HepG2 (cell line): Measurements from ENCODE around the gene OTOG. TPM values are rescaled to one million over a fixed set of nuclear protein-coding genes. Genes with fewer than 3 reads are reported as not detected.

Experiments used
- ATAC-seq: fragments of 200-7000 bp; cut with Tn5 transposase; 3 replicates; pipeline ENCODE4 v1.9.1; 2020; ENCODE audit warnings: mild to moderate bottlenecking, moderate library complexity
- BruUV-seq: library from RNA; stranded (reverse); fragments of 400-500 nt; replicated peaks from 2 replicates; lab custom pipeline; 2021; lab: Mats Ljungman, UMichigan
- CTCF ChIA-PET: fragments of 300-600 bp; formaldehyde crosslinking; extraction: SDS; loops from one replicate; lab custom pipeline; 2021; ENCODE audit warnings: low total read pairs, inconsistent platforms, low intra/inter-chr PET ratio; lab: Yijun Ruan, JAX
- POLR2A ChIA-PET: fragments of 350-600 bp; sonication (Branson Sonifier 250); formaldehyde crosslinking; loops from one replicate; lab custom pipeline; 2020; ENCODE audit warnings: antibody characterized with exemption, inconsistent platforms; lab: Yijun Ruan, JAX
- DNase-seq: peaks from one replicate; pipeline ENCODE4 v3.0.0-alpha.2; 2015; ENCODE audit warnings: low spot score
- FAIRE-seq: peaks from 3 replicates; lab custom pipeline; 2011; peaks lifted over from hg19 to GRCh38; lab: Jason Lieb, UNC
- H2AFZ ChIP-seq: one replicate; pipeline ENCODE4 v1.6.1; 2011; ENCODE audit warnings: low read length, inconsistent platforms
- H3K27ac ChIP-seq: fragments of 300-600 bp; 3 replicates; pipeline ENCODE4 v1.8.0; 2011; ENCODE audit warnings: mixed run types, mild to moderate bottlenecking, mixed read lengths, low read length, inconsistent platforms; ENCODE audit not compliant: insufficient read depth; ENCODE audit errors: extremely low read length
- H3K27me3 ChIP-seq, 2 experiments: fragments of 200-600 bp in 1 of 2; 2 replicates in 1 of 2; 3 replicates in 1 of 2; pipeline versions ENCODE4 v1.6.0 to v1.8.0; 2011; ENCODE audit warnings: low read length in 2 of 2, mild to moderate bottlenecking in 2 of 2, moderate library complexity in 2 of 2, inconsistent platforms in 1 of 2; ENCODE audit not compliant: insufficient read depth in 2 of 2, control insufficient read depth in 1 of 2
- H3K36me3 ChIP-seq, 2 experiments: fragments of 200-600 bp in 1 of 2; replicated peaks in 1 of 2; 2 replicates in 1 of 2; 3 replicates in 1 of 2; pipeline versions ENCODE4 v1.5.1 to v1.8.0; 2011; ENCODE audit warnings: low read length in 2 of 2, inconsistent platforms in 1 of 2; ENCODE audit not compliant: insufficient read depth in 2 of 2, control insufficient read depth in 1 of 2
- H3K4me1 ChIP-seq: 2 replicates; pipeline ENCODE4 v1.5.1; 2012; ENCODE audit warnings: low read length, inconsistent platforms; ENCODE audit not compliant: insufficient read depth
- H3K4me2 ChIP-seq: 2 replicates; pipeline ENCODE4 v1.6.0; 2011; ENCODE audit warnings: low read depth, low read length, inconsistent platforms
- H3K4me3 ChIP-seq, 3 experiments: fragments of 200-600 bp in 1 of 3; sonication (generic), shearing (Covaris generic) in 1 of 3; replicated peaks in 1 of 3; 2 replicates each; pipeline ENCODE4 v1.5.1; 2011 to 2016; ENCODE audit warnings: low read length in 3 of 3, inconsistent platforms in 2 of 3, low read depth in 2 of 3, mild to moderate bottlenecking in 2 of 3, control low read depth in 1 of 3, mixed read lengths in 1 of 3; ENCODE audit not compliant: insufficient read depth in 1 of 3
- H3K79me2 ChIP-seq: one replicate; pipeline ENCODE4 v1.6.1; 2011; ENCODE audit warnings: low read length, inconsistent platforms; ENCODE audit not compliant: insufficient read depth
- H3K9ac ChIP-seq: 2 replicates; pipeline ENCODE4 v1.6.0; 2011; ENCODE audit warnings: mild to moderate bottlenecking, low read depth, low read length, inconsistent platforms; ENCODE audit not compliant: insufficient read depth
- H3K9me3 ChIP-seq: 2 replicates; pipeline ENCODE4 v1.5.1; 2012; ENCODE audit warnings: mild to moderate bottlenecking, low read length
- H4K20me1 ChIP-seq: 2 replicates; pipeline ENCODE4 v1.6.0; 2011; ENCODE audit warnings: inconsistent platforms, mild to moderate bottlenecking, low read length, moderate library complexity; ENCODE audit not compliant: insufficient read depth
- CENPX ChIP-seq: sonication (generic); formaldehyde crosslinking; IDR thresholded peaks from 2 replicates; pipeline ENCODE4 v1.9.0; 2021; ENCODE audit warnings: mild to moderate bottlenecking, missing genetic modification reagents, moderate library complexity
- ELF4 ChIP-seq: sonication (generic); formaldehyde crosslinking; IDR thresholded peaks from 2 replicates; pipeline ENCODE4 v1.5.0; 2020; ENCODE audit warnings: missing genetic modification reagents, mild to moderate bottlenecking, moderate library complexity, borderline replicate concordance
- ETV5 ChIP-seq: IDR thresholded peaks from 2 replicates; pipeline ENCODE4 v1.6.1; 2018; ENCODE audit warnings: missing biosample characterization, missing genetic modification reagents, inconsistent platforms, borderline replicate concordance
- GATA4 ChIP-seq: sonication (generic); IDR thresholded peaks from 2 replicates; pipeline ENCODE4 v1.6.1; 2016; ENCODE audit warnings: antibody characterized with exemption, low read depth, borderline replicate concordance
- JDP2 ChIP-seq: sonication (generic); formaldehyde crosslinking; IDR thresholded peaks from 2 replicates; pipeline ENCODE4 v1.8.1; 2022; ENCODE audit warnings: missing genetic modification reagents, borderline replicate concordance
- NAIF1 ChIP-seq: sonication (generic); formaldehyde crosslinking; IDR thresholded peaks from 2 replicates; pipeline ENCODE4 v1.5.0; 2020; ENCODE audit warnings: mild to moderate bottlenecking, missing genetic modification reagents, borderline replicate concordance
- NFRKB ChIP-seq: fragments of 450-650 bp; IDR thresholded peaks from 2 replicates; pipeline ENCODE4 v1.6.1; 2017
- NR2C2 ChIP-seq: sonication (generic); formaldehyde crosslinking; IDR thresholded peaks from 2 replicates; pipeline ENCODE4 v1.4.0; 2020; ENCODE audit warnings: missing genetic modification reagents, mild to moderate bottlenecking, moderate library complexity, borderline replicate concordance
- POGZ ChIP-seq: sonication (generic); formaldehyde crosslinking; IDR thresholded peaks from 2 replicates; pipeline ENCODE4 v1.4.0; 2020; ENCODE audit warnings: mild to moderate bottlenecking, missing genetic modification reagents
- POLR2G ChIP-seq: fragments of 200-400 bp; formaldehyde crosslinking; IDR thresholded peaks from 2 replicates; pipeline ENCODE4 v1.6.1; 2018; ENCODE audit warnings: mild to moderate bottlenecking, low read depth, low read length, moderate library complexity
- PRPF4 ChIP-seq: fragments of 200-400 bp; formaldehyde crosslinking; IDR thresholded peaks from 2 replicates; pipeline ENCODE4 v1.6.1; 2016; ENCODE audit warnings: low read length, low read depth; ENCODE audit not compliant: poor library complexity, severe bottlenecking
- SP140L ChIP-seq: sonication (generic); formaldehyde crosslinking; IDR thresholded peaks from 2 replicates; pipeline ENCODE4 v1.4.0; 2020; ENCODE audit warnings: missing genetic modification reagents, borderline replicate concordance
- ZBTB21 ChIP-seq: sonication (generic); formaldehyde crosslinking; IDR thresholded peaks from 2 replicates; pipeline ENCODE4 v1.4.0; 2020; ENCODE audit warnings: missing genetic modification reagents
- ZBTB39 ChIP-seq: sonication (generic); formaldehyde crosslinking; IDR thresholded peaks from 2 replicates; pipeline ENCODE4 v1.5.0; 2020; ENCODE audit warnings: missing genetic modification reagents
- ZNF296 ChIP-seq: sonication (generic); formaldehyde crosslinking; conservative IDR thresholded peaks from 2 replicates; pipeline ENCODE4 v1.5.0; 2020; ENCODE audit warnings: mild to moderate bottlenecking, missing genetic modification reagents
- ZNF30 ChIP-seq: sonication (generic); formaldehyde crosslinking; IDR thresholded peaks from 2 replicates; pipeline ENCODE4 v1.5.0; 2020; ENCODE audit warnings: mild to moderate bottlenecking, missing genetic modification reagents
- ZNF775 ChIP-seq: sonication (generic); formaldehyde crosslinking; IDR thresholded peaks from 2 replicates; pipeline ENCODE4 v1.4.0; 2020; ENCODE audit warnings: missing genetic modification reagents, mild to moderate bottlenecking, moderate library complexity, borderline replicate concordance
- ZSCAN25 ChIP-seq: sonication (generic); formaldehyde crosslinking; IDR thresholded peaks from 2 replicates; pipeline ENCODE4 v1.8.0; 2022; ENCODE audit warnings: mild to moderate bottlenecking, missing genetic modification reagents
- WGBS: methylation state at CpG from one replicate; pipeline ENCODE4 v1.1.6; 2017; ENCODE audit warnings: low lambda C conversion rate; 5-methylcytosine and 5-hydroxymethylcytosine counted together
- in situ Hi-C: cut with HindIII; loops from 2 replicates; pipeline ENCODE4 v1.10.0; 2017; ENCODE audit warnings: low pct_unique_long_range_greater_than_20kb; ENCODE audit not compliant: extremely low pct_ligation_motif_present
- intact Hi-C: fragments of 100-400 bp; cut with micrococcal nuclease; formaldehyde crosslinking; loops from one replicate; pipeline ENCODE4 v1.10.0; 2022; ENCODE audit not compliant: unreplicated experiment
- polyA plus RNA-seq, 8 experiments: library from polyadenylated mRNA; depleted of rRNA in 3 of 8; stranded (reverse) in 7 of 8; unstranded in 1 of 8; fragments of >200 nt; fragmentation: Illumina TruSeq in 4 of 8; extraction: Trizol in 4 of 8; gene quantifications; 2 replicates each; pipeline versions ENCODE4 v1.2.1 to v1.2.3, GENCODE V29; 2011 to 2016; ENCODE audit warnings: low read depth in 4 of 8, missing spikeins in 1 of 8, mixed read lengths in 1 of 8; ENCODE audit not compliant: insufficient read depth in 1 of 8
- total RNA-seq, 5 experiments: library from RNA; depleted of rRNA; stranded (reverse); fragments of >200 nt; fragmentation: Illumina TruSeq; extraction: Trizol; gene quantifications; 2 replicates each; pipeline ENCODE4 v1.2.3, GENCODE V29; 2016; ENCODE audit warnings: low read depth in 1 of 5

The OTOG gene
- total and polyA plus RNA-seq, 2 of the 13 experiments (the other 11 are each of a cell fraction or from before 2014, with no cell fraction given), result not detected

- Histone ChIP-seq H3K27me3 (peaks cover 10 to 51% of the 10 kb centered on the region in 2 experiments), H3K4me3 (no peak overlapping the region), H3K27ac (no peak overlapping the region), H2AFZ (no peak overlapping the region), H4K20me1 (no peaks in the 10 kb centered on the region), H3K4me1 (no peaks in the 10 kb centered on the region), H3K79me2 (no peaks in the 10 kb centered on the region), H3K9ac (no peak overlapping the region), H3K9me3 (no peaks in the 10 kb centered on the region), H3K36me3 (no peaks in the 10 kb centered on the region), H3K4me2 (no peak overlapping the region)
- intact Hi-C loops (no loop called here), in situ Hi-C loops (no loop called here)
- CTCF ChIA-PET, result no interaction called here
- no peak for TF ChIP-seq NR2C2
- TF ChIP-seq CENPX (CRISPR knock-in tag), result no peak
- no peak for TF ChIP-seq SP140L
- TF ChIP-seq NFRKB, result no peak
- TF ChIP-seq ZBTB39, result no peak
- TF ChIP-seq ZNF30 (CRISPR knock-in tag), result no peak
- TF ChIP-seq ETV5 (CRISPR knock-in tag), result no peak
- TF ChIP-seq ZNF296 (CRISPR knock-in tag), result no peak
- no peak for TF ChIP-seq JDP2 (CRISPR knock-in tag)
- TF ChIP-seq ZBTB21 (CRISPR knock-in tag), result no peak
- no peak for TF ChIP-seq POGZ (CRISPR knock-in tag)
- no peak for TF ChIP-seq ZSCAN25
- TF ChIP-seq NAIF1 (CRISPR knock-in tag), result no peak
- TF ChIP-seq POLR2G, result no peak
- no peak for TF ChIP-seq PRPF4
- TF ChIP-seq GATA4, result no peak
- no peak for TF ChIP-seq ELF4 (CRISPR knock-in tag)
- TF ChIP-seq ZNF775 (CRISPR knock-in tag), result no peak
- no peak for FAIRE-seq
- BruUV-seq, result no TSS peak
- 16% methylated on average over 4 of the region's 5 CpGs for WGBS
- POLR2A ChIA-PET, result no interaction called here
- ATAC-seq, result no peak
- no peak for DNase-seq
Measured at GRCh38 chr11:17696741-17697140, 149.7 kb downstream of the OTOG start.

Other genes starting within 250 kb of the OTOG start
- gene NCR3LG1, start 195.5 kb upstream of the OTOG start, total RNA-seq (2016; rRNA removed; fragmentation: Illumina TruSeq; extraction: Trizol), result 16.9 and 25.1 TPM in 2 replicates
- gene NCR3LG1, start 195.5 kb upstream of the OTOG start, polyA plus RNA-seq (2011; rRNA removed), result 16.1 and 16.7 TPM in 2 replicates
- gene KCNJ11, start 158.6 kb upstream of the OTOG start, total RNA-seq (2016; rRNA removed; fragmentation: Illumina TruSeq; extraction: Trizol), result 0.81 and 1.6 TPM in 2 replicates
- 0.38 and 0.52 TPM in 2 replicates for gene KCNJ11, start 158.6 kb upstream of the OTOG start, polyA plus RNA-seq (2011; rRNA removed)
- gene ABCC8, start 70.4 kb upstream of the OTOG start, total RNA-seq (2016; rRNA removed; fragmentation: Illumina TruSeq; extraction: Trizol), result not detected in 2 replicates
- not detected in 2 replicates for gene ABCC8, start 70.4 kb upstream of the OTOG start, polyA plus RNA-seq (2011; rRNA removed)
- not detected in 2 replicates for gene USH1C, start 2.8 kb upstream of the OTOG start, total RNA-seq (2016; rRNA removed; fragmentation: Illumina TruSeq; extraction: Trizol)
- not detected in 2 replicates for gene USH1C, start 2.8 kb upstream of the OTOG start, polyA plus RNA-seq (2011; rRNA removed)
- not detected in 2 replicates for gene MYOD1, start 172.3 kb downstream of the OTOG start, total RNA-seq (2016; rRNA removed; fragmentation: Illumina TruSeq; extraction: Trizol)
- gene MYOD1, start 172.3 kb downstream of the OTOG start, polyA plus RNA-seq (2011; rRNA removed), result not detected in 2 replicates
- 0.03 and 0.04 TPM in 2 replicates for gene KCNC1, start 187.5 kb downstream of the OTOG start, total RNA-seq (2016; rRNA removed; fragmentation: Illumina TruSeq; extraction: Trizol)
- gene KCNC1, start 187.5 kb downstream of the OTOG start, polyA plus RNA-seq (2011; rRNA removed), result 0.01 TPM in 1 of 2 replicates, not detected in the other